Peyer's patch (tissue), 4 donors: ENCODE data around the gene R3HDM2. TPM values are rescaled to one million over a fixed set of nuclear protein-coding genes. Genes with fewer than 3 reads are reported as not detected.
"Not testable (repeated sequence)": the region's sequence is repeated elsewhere in the genome, so short reads cannot be mapped to it uniquely, and the experiment has no call there.

Experiments
- DNase-seq, 3 donors: peaks; one replicate each; pipeline ENCODE4 v3.0.0-alpha.2; 2017 to 2019
- H3K27ac ChIP-seq, 4 donors: fragments of 200-600 bp; sonication (generic); one replicate each; pipeline ENCODE4 v1.5.1; 2016 to 2019
- H3K27me3 ChIP-seq, 2 donors: fragments of 200-600 bp; sonication (generic); one replicate each; pipeline ENCODE4 v1.5.1; 2019
- H3K36me3 ChIP-seq, 3 donors: fragments of 200-600 bp; sonication (generic); one replicate each; pipeline ENCODE4 v1.5.1; 2016 to 2019
- H3K4me1 ChIP-seq, 4 donors: fragments of 200-600 bp; sonication (generic); one replicate each; pipeline ENCODE4 v1.5.1; 2016 to 2019
- H3K4me3 ChIP-seq, 4 donors: fragments of 200-600 bp; sonication (generic); 1 replicate in 3 of 4; 2 replicates in 1 of 4; pipeline ENCODE4 v1.5.1; 2016 to 2019; ENCODE audit warnings: mild to moderate bottlenecking in 1 of 4
- H3K9me3 ChIP-seq, 4 donors: fragments of 200-600 bp; sonication (generic); one replicate each; pipeline ENCODE4 v1.5.1; 2016 to 2019; ENCODE audit warnings: mild to moderate bottlenecking in 1 of 4
- CTCF ChIP-seq, 6 experiments: fragments of 450-650 bp in 4 of 6; fragments of 200-600 bp in 2 of 6; sonication (generic) in 1 of 6; IDR thresholded peaks; one replicate each; pipeline ENCODE4 v1.5.1; 2017 to 2019; ENCODE audit warnings: antibody characterized with exemption in 6 of 6, mild to moderate bottlenecking in 3 of 6, moderate library complexity in 1 of 6
- POLR2A ChIP-seq, 2 donors: fragments of 450-650 bp; IDR thresholded peaks; one replicate each; pipeline ENCODE4 v1.5.1; 2017; ENCODE audit warnings: antibody characterized with exemption in 2 of 2, mild to moderate bottlenecking in 2 of 2, moderate library complexity in 2 of 2
- total RNA-seq, 4 donors: library from RNA; depleted of rRNA; stranded (reverse); fragments of >200 nt; gene quantifications; one replicate each; pipeline ENCODE4 v1.1.0, GENCODE V29; 2016

The R3HDM2 gene
- total RNA-seq, 4 donors from 2014 or later = 23.1 to 145 (median 54.8) TPM

GRCh38 chr12:57433370-57433769 lies 2.5 kb upstream of the R3HDM2 start:
- Histone ChIP-seq H3K4me1 (peaks cover 0 to 6% (median 0%) of the 10 kb centered on the region in 4 donors), H3K36me3 (no peaks in the 10 kb centered on the region), H3K9me3 (no peaks in the 10 kb centered on the region), H3K4me3 (no peak overlapping the region), H3K27me3 (no peaks in the 10 kb centered on the region), H3K27ac (no peak overlapping the region)
- no peak for DNase-seq
- no peak for TF ChIP-seq POLR2A (IDR thresholded peaks at IDR 0.05)
- TF ChIP-seq CTCF (IDR thresholded peaks at IDR 0.05) = no peak

GRCh38 chr12:57431654-57432188 lies 878 bp upstream of the R3HDM2 start:
- Histone ChIP-seq H3K27ac (peak overlapping the region; percentile 91 to 97 (median 94)), H3K4me3 (peak overlapping the region in 2 of 4 donors; percentile 87 to 92), H3K9me3 (no peaks in the 10 kb centered on the region), H3K27me3 (no peaks in the 10 kb centered on the region), H3K36me3 (no peaks in the 10 kb centered on the region), H3K4me1 (peaks cover 0 to 6% (median 0%) of the 10 kb centered on the region in 4 donors)
- TF ChIP-seq POLR2A (IDR thresholded peaks at IDR 0.05) (no peak), CTCF (IDR thresholded peaks at IDR 0.05) (no peak)
- DNase-seq = no peak

- Histone ChIP-seq H3K4me3 (peak overlapping the region; percentile 60 to 92 (median 76)), H3K36me3 (peaks cover 0 to 7% (median 0%) of the 10 kb centered on the region in 3 donors), H3K27me3 (no peaks in the 10 kb centered on the region), H3K27ac (peak overlapping the region; percentile 91 to 97 (median 94)), H3K4me1 (peaks cover 0 to 6% (median 0%) of the 10 kb centered on the region in 4 donors), H3K9me3 (no peaks in the 10 kb centered on the region)
- peak in 2 of 3 donors; percentile 49 to 72 for DNase-seq
- TF ChIP-seq POLR2A (IDR thresholded peaks at IDR 0.05) (no peak), CTCF (IDR thresholded peaks at IDR 0.05) (peak in 1 of 6 experiments; percentile 24)
These were observed 522 bp downstream of the R3HDM2 start for GRCh38 chr12:57430112-57430930.

GRCh38 chr12:57429473-57430111 lies 1.3 kb downstream of the R3HDM2 start:
- DNase-seq = peak in 1 of 3 donors; percentile 34
- TF ChIP-seq CTCF (IDR thresholded peaks at IDR 0.05) (no peak), POLR2A (IDR thresholded peaks at IDR 0.05) (no peak)
- Histone ChIP-seq H3K27me3 (no peaks in the 10 kb centered on the region), H3K4me3 (peak overlapping the region; percentile 60 to 92 (median 76)), H3K27ac (peak overlapping the region; percentile 91 to 97 (median 94)), H3K36me3 (peaks cover 0 to 8% (median 0%) of the 10 kb centered on the region in 3 donors), H3K4me1 (peaks cover 0 to 6% (median 0%) of the 10 kb centered on the region in 4 donors), H3K9me3 (no peaks in the 10 kb centered on the region)

- DNase-seq = peak in 1 of 3 donors; percentile 17
- no peaks in the 10 kb centered on the region for H3K9me3 ChIP-seq
- peak overlapping the region in 2 of 4 donors; percentile 92 to 97 for H3K27ac ChIP-seq
- no peak overlapping the region for H3K4me3 ChIP-seq
- no peaks in the 10 kb centered on the region for H3K27me3 ChIP-seq
- no peak for TF ChIP-seq POLR2A (IDR thresholded peaks at IDR 0.05)
- TF ChIP-seq CTCF (IDR thresholded peaks at IDR 0.05) = no peak
- peaks cover 0 to 8% (median 0%) of the 10 kb centered on the region in 3 donors for H3K36me3 ChIP-seq
- H3K4me1 ChIP-seq = peaks cover 0 to 6% (median 0%) of the 10 kb centered on the region in 4 donors
These were observed 1.9 kb downstream of the R3HDM2 start for GRCh38 chr12:57428965-57429364.

GRCh38 chr12:57426948-57427347 lies 3.9 kb downstream of the R3HDM2 start:
- DNase-seq, H3K27me3 ChIP-seq, H3K4me3 ChIP-seq, H3K9me3 ChIP-seq, H3K4me1 ChIP-seq, H3K27ac ChIP-seq: not testable (repeated sequence)
- H3K36me3 ChIP-seq = peaks cover 0 to 12% (median 0%) of the 10 kb centered on the region in 3 donors
